ENCODE measurements around the gene VSIG8.

VSIG8 gene

GRCh38 chr1:159829273-159829634 is 33.2 kb downstream of the VSIG8 start:
- ATAC-seq (no peak), DNase-seq (peak; percentile 19)

GRCh38 chr1:159828581-159829272 is 33.7 kb downstream of the VSIG8 start:
- DNase-seq = no peak
- ATAC-seq = no peak

GRCh38 chr1:159828176-159828575 is 34.3 kb downstream of the VSIG8 start:
- ATAC-seq (no peak), DNase-seq (no peak)

GRCh38 chr1:159827549-159827948 is 34.9 kb downstream of the VSIG8 start:
- no peak for DNase-seq
- ATAC-seq = no peak

- DNase-seq (no peak), ATAC-seq (no peak)
These were observed 35.4 kb downstream of the VSIG8 start for GRCh38 chr1:159827102-159827490.

- ATAC-seq = peak; percentile 73
- DNase-seq = peak; percentile 65
These were observed 35.9 kb downstream of the VSIG8 start, which contains the start of gene SLAMF8 for GRCh38 chr1:159826441-159827101. TSS of gene SLAMF8 (plus strand) at chr1:159826873. CDS start at chr1:159826899, 26 bp downstream.

- DNase-seq (no peak), ATAC-seq (no peak)
These were observed 36.9 kb downstream of the VSIG8 start for GRCh38 chr1:159825564-159825963.

GRCh38 chr1:159823406-159823805 is 39.1 kb downstream of the VSIG8 start:
- DNase-seq (no peak), ATAC-seq (no peak)

- ATAC-seq (no peak), DNase-seq (no peak)
These were observed 41.1 kb downstream of the VSIG8 start for GRCh38 chr1:159821171-159821867.

- ATAC-seq (no peak), DNase-seq (no peak)
These were observed 45.0 kb downstream of the VSIG8 start for GRCh38 chr1:159817276-159818041.

GRCh38 chr1:159815926-159816325 is 46.5 kb downstream of the VSIG8 start:
- DNase-seq (no peak), ATAC-seq (no peak)

GRCh38 chr1:159804924-159805323 is 57.5 kb downstream of the VSIG8 start:
- DNase-seq = no peak
- no peak for ATAC-seq
